HepG2 (cell line): ENCODE measurements around the gene PPP1R2B. TPM values are rescaled to one million over a fixed set of nuclear protein-coding genes. Genes with fewer than 3 reads are reported as not detected.

Source experiments
- ATAC-seq: fragments of 200-7000 bp; cut with Tn5 transposase; 3 replicates; pipeline ENCODE4 v1.9.1; 2020; ENCODE audit warnings: mild to moderate bottlenecking, moderate library complexity
- BruUV-seq: library from RNA; stranded (reverse); fragments of 400-500 nt; replicated peaks from 2 replicates; lab custom pipeline; 2021; lab: Mats Ljungman, UMichigan
- CTCF ChIA-PET: fragments of 300-600 bp; formaldehyde crosslinking; extraction: SDS; loops from one replicate; lab custom pipeline; 2021; ENCODE audit warnings: low total read pairs, inconsistent platforms, low intra/inter-chr PET ratio; lab: Yijun Ruan, JAX
- POLR2A ChIA-PET: fragments of 350-600 bp; sonication (Branson Sonifier 250); formaldehyde crosslinking; loops from one replicate; lab custom pipeline; 2020; ENCODE audit warnings: antibody characterized with exemption, inconsistent platforms; lab: Yijun Ruan, JAX
- DNase-seq: peaks from one replicate; pipeline ENCODE4 v3.0.0-alpha.2; 2015; ENCODE audit warnings: low spot score
- FAIRE-seq: peaks from 3 replicates; lab custom pipeline; 2011; peaks lifted over from hg19 to GRCh38; lab: Jason Lieb, UNC
- H2AFZ ChIP-seq: one replicate; pipeline ENCODE4 v1.6.1; 2011; ENCODE audit warnings: low read length, inconsistent platforms
- H3K27ac ChIP-seq: fragments of 300-600 bp; 3 replicates; pipeline ENCODE4 v1.8.0; 2011; ENCODE audit warnings: mixed run types, mild to moderate bottlenecking, mixed read lengths, low read length, inconsistent platforms; ENCODE audit not compliant: insufficient read depth; ENCODE audit errors: extremely low read length
- H3K27me3 ChIP-seq, 2 experiments: fragments of 200-600 bp in 1 of 2; 2 replicates in 1 of 2; 3 replicates in 1 of 2; pipeline versions ENCODE4 v1.6.0 to v1.8.0; 2011; ENCODE audit warnings: low read length in 2 of 2, mild to moderate bottlenecking in 2 of 2, moderate library complexity in 2 of 2, inconsistent platforms in 1 of 2; ENCODE audit not compliant: insufficient read depth in 2 of 2, control insufficient read depth in 1 of 2
- H3K36me3 ChIP-seq, 2 experiments: fragments of 200-600 bp in 1 of 2; replicated peaks in 1 of 2; 2 replicates in 1 of 2; 3 replicates in 1 of 2; pipeline versions ENCODE4 v1.5.1 to v1.8.0; 2011; ENCODE audit warnings: low read length in 2 of 2, inconsistent platforms in 1 of 2; ENCODE audit not compliant: insufficient read depth in 2 of 2, control insufficient read depth in 1 of 2
- H3K4me1 ChIP-seq: 2 replicates; pipeline ENCODE4 v1.5.1; 2012; ENCODE audit warnings: low read length, inconsistent platforms; ENCODE audit not compliant: insufficient read depth
- H3K4me2 ChIP-seq: 2 replicates; pipeline ENCODE4 v1.6.0; 2011; ENCODE audit warnings: low read depth, low read length, inconsistent platforms
- H3K4me3 ChIP-seq, 3 experiments: fragments of 200-600 bp in 1 of 3; sonication (generic), shearing (Covaris generic) in 1 of 3; replicated peaks in 1 of 3; 2 replicates each; pipeline ENCODE4 v1.5.1; 2011 to 2016; ENCODE audit warnings: low read length in 3 of 3, inconsistent platforms in 2 of 3, low read depth in 2 of 3, mild to moderate bottlenecking in 2 of 3, control low read depth in 1 of 3, mixed read lengths in 1 of 3; ENCODE audit not compliant: insufficient read depth in 1 of 3
- H3K79me2 ChIP-seq: one replicate; pipeline ENCODE4 v1.6.1; 2011; ENCODE audit warnings: low read length, inconsistent platforms; ENCODE audit not compliant: insufficient read depth
- H3K9ac ChIP-seq: 2 replicates; pipeline ENCODE4 v1.6.0; 2011; ENCODE audit warnings: mild to moderate bottlenecking, low read depth, low read length, inconsistent platforms; ENCODE audit not compliant: insufficient read depth
- H3K9me3 ChIP-seq: 2 replicates; pipeline ENCODE4 v1.5.1; 2012; ENCODE audit warnings: mild to moderate bottlenecking, low read length
- H4K20me1 ChIP-seq: 2 replicates; pipeline ENCODE4 v1.6.0; 2011; ENCODE audit warnings: inconsistent platforms, mild to moderate bottlenecking, low read length, moderate library complexity; ENCODE audit not compliant: insufficient read depth
- FOXP1 ChIP-seq, 2 experiments: fragments of 450-650 bp in 1 of 2; IDR thresholded peaks; 2 replicates each; pipeline ENCODE4 v1.6.1; 2017 to 2018; ENCODE audit warnings: antibody characterized with exemption in 1 of 2
- HMGA1 ChIP-seq: sonication (generic); formaldehyde crosslinking; conservative IDR thresholded peaks from 2 replicates; pipeline ENCODE4 v1.4.0; 2020; ENCODE audit warnings: missing genetic modification reagents
- NFYC ChIP-seq: IDR thresholded peaks from 2 replicates; pipeline ENCODE4 v1.6.1; 2016; ENCODE audit warnings: missing genetic modification reagents, missing compliant biosample characterization
- NKX3-1 ChIP-seq: sonication (generic); formaldehyde crosslinking; IDR thresholded peaks from 2 replicates; pipeline ENCODE4 v1.5.0; 2020; ENCODE audit warnings: missing genetic modification reagents
- POLR2AphosphoS5 ChIP-seq: IDR thresholded peaks from 2 replicates; pipeline ENCODE4 v1.6.1; 2012; ENCODE audit warnings: low read depth, low read length
- RXRB ChIP-seq: IDR thresholded peaks from 2 replicates; pipeline ENCODE4 v1.6.1; 2016; ENCODE audit warnings: borderline replicate concordance, missing genetic modification reagents, missing compliant biosample characterization
- SKI ChIP-seq: fragments of 450-650 bp; IDR thresholded peaks from one replicate; pipeline ENCODE4 v1.6.1; 2018; ENCODE audit warnings: mild to moderate bottlenecking; ENCODE audit not compliant: partially characterized antibody
- TBP ChIP-seq: sonication (generic); formaldehyde crosslinking; IDR thresholded peaks from 2 replicates; pipeline ENCODE4 v1.5.0; 2020; ENCODE audit warnings: missing genetic modification reagents
- TCF12 ChIP-seq, 2 experiments: fragments of 450-650 bp in 1 of 2; sonication (generic) in 1 of 2; formaldehyde crosslinking in 1 of 2; IDR thresholded peaks; 2 replicates each; pipeline versions ENCODE4 v1.6.1 to v1.8.0; 2017 to 2022; ENCODE audit warnings: antibody characterized with exemption in 1 of 2, mild to moderate bottlenecking in 1 of 2, missing genetic modification reagents in 1 of 2, moderate library complexity in 1 of 2
- TEAD3 ChIP-seq: optimal IDR thresholded peaks from 2 replicates; pipeline ENCODE3; 2016; ENCODE audit warnings: borderline replicate concordance
- ZNF768 ChIP-seq: sonication (generic); formaldehyde crosslinking; IDR thresholded peaks from 2 replicates; pipeline ENCODE4 v1.4.0; 2020; ENCODE audit warnings: missing genetic modification reagents
- WGBS: methylation state at CpG from one replicate; pipeline ENCODE4 v1.1.6; 2017; ENCODE audit warnings: low lambda C conversion rate; 5-methylcytosine and 5-hydroxymethylcytosine counted together
- in situ Hi-C: cut with HindIII; loops from 2 replicates; pipeline ENCODE4 v1.10.0; 2017; ENCODE audit warnings: low pct_unique_long_range_greater_than_20kb; ENCODE audit not compliant: extremely low pct_ligation_motif_present
- intact Hi-C: fragments of 100-400 bp; cut with micrococcal nuclease; formaldehyde crosslinking; loops from one replicate; pipeline ENCODE4 v1.10.0; 2022; ENCODE audit not compliant: unreplicated experiment
- polyA plus RNA-seq, 8 experiments: library from polyadenylated mRNA; depleted of rRNA in 3 of 8; stranded (reverse) in 7 of 8; unstranded in 1 of 8; fragments of >200 nt; fragmentation: Illumina TruSeq in 4 of 8; extraction: Trizol in 4 of 8; gene quantifications; 2 replicates each; pipeline versions ENCODE4 v1.2.1 to v1.2.3, GENCODE V29; 2011 to 2016; ENCODE audit warnings: low read depth in 4 of 8, missing spikeins in 1 of 8, mixed read lengths in 1 of 8; ENCODE audit not compliant: insufficient read depth in 1 of 8
- total RNA-seq, 5 experiments: library from RNA; depleted of rRNA; stranded (reverse); fragments of >200 nt; fragmentation: Illumina TruSeq; extraction: Trizol; gene quantifications; 2 replicates each; pipeline ENCODE4 v1.2.3, GENCODE V29; 2016; ENCODE audit warnings: low read depth in 1 of 5
- TF ChIP-seq, protein P1 (sequence below): sonication (generic); formaldehyde crosslinking; IDR thresholded peaks from 2 replicates; pipeline ENCODE4 v1.9.0; 2021; ENCODE audit warnings: missing genetic modification reagents, mild to moderate bottlenecking, borderline replicate concordance
- TF ChIP-seq, protein P2 (sequence below): sonication (generic); formaldehyde crosslinking; IDR thresholded peaks from 2 replicates; pipeline ENCODE4 v1.8.1; 2023; ENCODE audit warnings: mild to moderate bottlenecking, moderate library complexity, missing genetic modification reagents

Gene PPP1R2B
- total and polyA plus RNA-seq, 2 of the 13 experiments (the other 11 are each of a cell fraction or from before 2014, with no cell fraction given): 0.07 TPM; not detected in 1

DNA sequence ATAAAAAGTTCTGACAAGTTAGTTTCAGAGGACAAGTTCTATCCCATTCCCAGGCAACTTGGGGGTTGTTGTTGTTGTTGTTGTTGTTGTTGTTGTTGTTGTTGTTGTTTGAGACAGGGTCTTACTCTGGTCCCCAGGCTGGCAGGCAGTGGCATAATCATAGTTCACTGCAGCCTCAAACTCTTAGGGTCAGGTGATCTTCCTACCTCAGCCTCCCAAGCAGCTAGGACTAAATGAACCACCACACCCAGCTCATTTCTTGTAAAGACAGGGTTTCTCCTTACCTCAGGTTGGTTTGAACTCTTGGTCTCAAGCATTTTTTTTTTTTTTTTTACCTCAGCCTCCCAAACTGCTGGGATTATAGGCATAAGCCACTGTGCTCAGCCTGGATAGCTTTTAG is 15.3 kb downstream of the PPP1R2B start:
- BruUV-seq: no TSS peak
- FAIRE-seq: no peak

GRCh38 chr5:156870498-156870839 is 20.4 kb downstream of the PPP1R2B start:
- BruUV-seq: no TSS peak
- ATAC-seq (no peak), FAIRE-seq (no peak), DNase-seq (no peak)
- no peak overlapping the region for H3K4me3 ChIP-seq
- H3K27me3 ChIP-seq: no peaks in the 10 kb centered on the region
- no peak overlapping the region for H3K27ac ChIP-seq
- ChIA-PET POLR2A (no interaction called here), CTCF (no interaction called here)
- H3K79me2 ChIP-seq: no peaks in the 10 kb centered on the region
- H3K9ac ChIP-seq: no peak overlapping the region
- H3K36me3 ChIP-seq: no peaks in the 10 kb centered on the region
- TF ChIP-seq NKX3-1 (CRISPR knock-in tag) (no peak), ZNF768 (CRISPR knock-in tag) (no peak), POLR2AphosphoS5 (no peak), RXRB (CRISPR knock-in tag) (no peak)
- TF ChIP-seq, protein P1, sequence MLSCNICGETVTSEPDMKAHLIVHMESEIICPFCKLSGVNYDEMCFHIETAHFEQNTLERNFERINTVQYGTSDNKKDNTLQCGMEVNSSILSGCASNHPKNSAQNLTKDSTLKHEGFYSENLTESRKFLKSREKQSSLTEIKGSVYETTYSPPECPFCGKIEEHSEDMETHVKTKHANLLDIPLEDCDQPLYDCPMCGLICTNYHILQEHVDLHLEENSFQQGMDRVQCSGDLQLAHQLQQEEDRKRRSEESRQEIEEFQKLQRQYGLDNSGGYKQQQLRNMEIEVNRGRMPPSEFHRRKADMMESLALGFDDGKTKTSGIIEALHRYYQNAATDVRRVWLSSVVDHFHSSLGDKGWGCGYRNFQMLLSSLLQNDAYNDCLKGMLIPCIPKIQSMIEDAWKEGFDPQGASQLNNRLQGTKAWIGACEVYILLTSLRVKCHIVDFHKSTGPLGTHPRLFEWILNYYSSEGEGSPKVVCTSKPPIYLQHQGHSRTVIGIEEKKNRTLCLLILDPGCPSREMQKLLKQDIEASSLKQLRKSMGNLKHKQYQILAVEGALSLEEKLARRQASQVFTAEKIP (CRISPR knock-in tag): no peak
- in situ Hi-C loops (no loop called here), intact Hi-C loops (no loop called here)
- H3K4me1 ChIP-seq: no peaks in the 10 kb centered on the region
- WGBS: 0% methylated on average over 1 of the region's 1 CpG
- no peak overlapping the region for H2AFZ ChIP-seq
- H3K4me2 ChIP-seq: no peak overlapping the region
- H3K9me3 ChIP-seq: no peaks in the 10 kb centered on the region; the same call in 1 of the 2 replicates
- no peaks in the 10 kb centered on the region for H4K20me1 ChIP-seq

More for the DNA sequence above, 15.3 kb downstream of the PPP1R2B start:
- no peak overlapping the region for H3K4me2 ChIP-seq
- intact Hi-C loops (no loop called here), in situ Hi-C loops (no loop called here)
- H3K4me1 ChIP-seq: no peaks in the 10 kb centered on the region
- no peak overlapping the region for H3K9ac ChIP-seq
- DNase-seq (no peak), ATAC-seq (no peak)
- ChIA-PET POLR2A (no interaction called here), CTCF (no interaction called here)
- no peak overlapping the region for H3K4me3 ChIP-seq
- H3K79me2 ChIP-seq: no peaks in the 10 kb centered on the region
- H3K27me3 ChIP-seq: no peaks in the 10 kb centered on the region
- H3K36me3 ChIP-seq: no peaks in the 10 kb centered on the region
- no peak overlapping the region for H2AFZ ChIP-seq
- no peaks in the 10 kb centered on the region for H4K20me1 ChIP-seq
- no peaks in the 10 kb centered on the region for H3K9me3 ChIP-seq
- TF ChIP-seq NFYC (CRISPR knock-in tag): no peak
- peak; percentile 57 for TF ChIP-seq FOXP1 (IDR thresholded peaks at IDR 0.05)
- TF ChIP-seq FOXP1 (CRISPR knock-in tag; IDR thresholded peaks at IDR 0.05): no peak
- no peak for TF ChIP-seq HMGA1 (CRISPR knock-in tag)
- no peak for TF ChIP-seq TBP (CRISPR knock-in tag)
- no peak for TF ChIP-seq TCF12 (IDR thresholded peaks at IDR 0.05)
- no peak for TF ChIP-seq TCF12 (CRISPR knock-in tag; IDR thresholded peaks at IDR 0.05)
- TF ChIP-seq, protein P2, sequence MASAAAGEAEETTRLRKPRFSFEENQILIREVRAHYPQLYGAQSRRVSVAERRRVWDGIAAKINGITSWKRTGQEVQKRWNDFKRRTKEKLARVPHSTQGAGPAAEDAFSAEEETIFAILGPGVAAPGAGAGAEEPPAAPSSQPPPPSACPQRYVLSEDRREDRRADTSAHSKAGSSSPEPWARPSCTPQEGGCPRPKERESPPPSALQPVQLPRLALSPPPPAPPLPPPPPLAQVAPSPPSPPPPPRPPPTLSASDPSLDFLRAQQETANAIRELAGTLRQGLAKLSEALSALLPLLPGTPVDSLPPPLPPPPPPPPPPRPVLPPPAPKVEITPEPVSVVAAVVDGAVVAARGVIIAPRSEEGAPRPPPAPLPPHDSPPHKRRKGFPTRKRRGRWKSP (CRISPR knock-in tag): no peak
- no peak for TF ChIP-seq SKI
- TF ChIP-seq TEAD3: no peak
- TF ChIP-seq, all 625 proteins: peak for 1
- H3K27ac ChIP-seq: no peak overlapping the region
